Panc1 (cell line): Measurements from ENCODE around the gene OPTC. TPM values are rescaled to one million over a fixed set of nuclear protein-coding genes. Genes with fewer than 3 reads are reported as not detected.

Experiments used
- ATAC-seq: fragments of 200-7000 bp; cut with Tn5 transposase; 2 replicates; pipeline ENCODE4 v1.9.1; 2020; ENCODE audit warnings: mild to moderate bottlenecking, moderate library complexity
- BruUV-seq: library from RNA; stranded (reverse); fragments of 400-500 nt; replicated peaks from 2 replicates; lab custom pipeline; 2021; lab: Mats Ljungman, UMichigan
- CTCF ChIA-PET: fragments of 300-600 bp; sonication (Branson Sonifier 250); formaldehyde crosslinking; loops from one replicate; lab custom pipeline; 2022; ENCODE audit warnings: antibody characterized with exemption; lab: Charles Lee
- POLR2A ChIA-PET: fragments of 300-600 bp; sonication (Branson Sonifier 250); formaldehyde crosslinking; loops from one replicate; lab custom pipeline; 2022; ENCODE audit warnings: antibody characterized with exemption; lab: Charles Lee
- DNase-seq: peaks from one replicate; pipeline ENCODE4 v3.0.0-alpha.2; 2010; ENCODE audit warnings: low read depth, low spot score
- H3K27ac ChIP-seq: 2 replicates; pipeline ENCODE4 v1.5.1; 2011; ENCODE audit warnings: mild to moderate bottlenecking, low read length, inconsistent platforms
- H3K27me3 ChIP-seq: fragments of 200-500 bp; sonication (Bioruptor generic); 2 replicates; pipeline ENCODE4 v1.6.0; 2014; ENCODE audit warnings: low read length, inconsistent platforms; ENCODE audit not compliant: control insufficient read depth, insufficient read depth
- H3K36me3 ChIP-seq: fragments of 200-500 bp; sonication (Bioruptor generic); 2 replicates; pipeline ENCODE4 v1.5.1; 2014; ENCODE audit warnings: inconsistent platforms, mild to moderate bottlenecking, low read length, moderate library complexity; ENCODE audit not compliant: control insufficient read depth, insufficient read depth
- H3K4me1 ChIP-seq: 2 replicates; pipeline ENCODE4 v1.5.1; 2011; ENCODE audit warnings: inconsistent platforms, mild to moderate bottlenecking, low read length, moderate library complexity; ENCODE audit not compliant: control insufficient read depth, insufficient read depth
- H3K4me3 ChIP-seq, 2 experiments: 2 replicates each; pipeline ENCODE4 v1.5.1; 2011 to 2012; ENCODE audit warnings: low read depth in 2 of 2, low read length in 2 of 2, mild to moderate bottlenecking in 2 of 2, inconsistent platforms in 1 of 2, moderate library complexity in 1 of 2
- H3K9me3 ChIP-seq: fragments of 200-500 bp; sonication (Bioruptor generic); 2 replicates; pipeline ENCODE4 v1.5.1; 2014; ENCODE audit warnings: low read depth, mild to moderate bottlenecking, inconsistent platforms, low read length, moderate library complexity; ENCODE audit not compliant: control insufficient read depth, insufficient read depth
- CTCF ChIP-seq: fragments of 450-650 bp; IDR thresholded peaks from 2 replicates; pipeline ENCODE4 v1.5.1; 2017; ENCODE audit warnings: mild to moderate bottlenecking
- POLR2AphosphoS5 ChIP-seq: IDR thresholded peaks from 2 replicates; pipeline ENCODE4 v1.6.1; 2012; ENCODE audit warnings: mild to moderate bottlenecking, low read depth, low read length, moderate library complexity
- SIN3A ChIP-seq: IDR thresholded peaks from 2 replicates; pipeline ENCODE4 v1.6.1; 2012; ENCODE audit warnings: low read depth, mild to moderate bottlenecking, low read length, moderate library complexity, borderline replicate concordance; ENCODE audit not compliant: insufficient read depth
- TCF7L2 ChIP-seq: IDR thresholded peaks from 2 replicates; pipeline ENCODE4 v1.6.1; 2011; ENCODE audit warnings: mild to moderate bottlenecking, low read depth, low read length, inconsistent platforms
- in situ Hi-C: cut with HindIII; loops from 2 replicates; pipeline ENCODE4 v1.10.0; 2016; ENCODE audit warnings: low sequenced_read_pairs, low pct_unique_long_range_greater_than_20kb
- intact Hi-C: fragments of 100-400 bp; cut with micrococcal nuclease; formaldehyde crosslinking; loops from one replicate; pipeline ENCODE4 v1.10.0; 2022; ENCODE audit not compliant: unreplicated experiment
- total RNA-seq: library from RNA; stranded (reverse); gene quantifications from one replicate; pipeline ENCODE4 v1.2.1, GENCODE V29; 2021; ENCODE audit not compliant: unreplicated experiment
- TF ChIP-seq, protein P1 (sequence below), 2 experiments: IDR thresholded peaks; 2 replicates each; pipeline ENCODE4 v1.6.1; 2011 to 2012; ENCODE audit warnings: low read depth in 2 of 2, control low read depth in 1 of 2, low read length in 1 of 2, mild to moderate bottlenecking in 1 of 2, moderate library complexity in 1 of 2; ENCODE audit not compliant: insufficient read depth in 1 of 2

The OPTC gene
- total RNA-seq, 1 experiment from 2014 or later: not detected

- ChIA-PET POLR2A (no interaction called here), CTCF (no interaction called here)
- Histone ChIP-seq H3K27ac (no peak overlapping the region), H3K4me1 (no peaks in the 10 kb centered on the region), H3K9me3 (no peaks in the 10 kb centered on the region), H3K36me3 (no peaks in the 10 kb centered on the region), H3K27me3 (peaks cover 9% of the 10 kb centered on the region), H3K4me3 (no peak overlapping the region)
- in situ Hi-C loops (no loop called here), intact Hi-C loops (no loop called here)
- no peak for DNase-seq
- no peak for ATAC-seq
- TF ChIP-seq, protein P1, sequence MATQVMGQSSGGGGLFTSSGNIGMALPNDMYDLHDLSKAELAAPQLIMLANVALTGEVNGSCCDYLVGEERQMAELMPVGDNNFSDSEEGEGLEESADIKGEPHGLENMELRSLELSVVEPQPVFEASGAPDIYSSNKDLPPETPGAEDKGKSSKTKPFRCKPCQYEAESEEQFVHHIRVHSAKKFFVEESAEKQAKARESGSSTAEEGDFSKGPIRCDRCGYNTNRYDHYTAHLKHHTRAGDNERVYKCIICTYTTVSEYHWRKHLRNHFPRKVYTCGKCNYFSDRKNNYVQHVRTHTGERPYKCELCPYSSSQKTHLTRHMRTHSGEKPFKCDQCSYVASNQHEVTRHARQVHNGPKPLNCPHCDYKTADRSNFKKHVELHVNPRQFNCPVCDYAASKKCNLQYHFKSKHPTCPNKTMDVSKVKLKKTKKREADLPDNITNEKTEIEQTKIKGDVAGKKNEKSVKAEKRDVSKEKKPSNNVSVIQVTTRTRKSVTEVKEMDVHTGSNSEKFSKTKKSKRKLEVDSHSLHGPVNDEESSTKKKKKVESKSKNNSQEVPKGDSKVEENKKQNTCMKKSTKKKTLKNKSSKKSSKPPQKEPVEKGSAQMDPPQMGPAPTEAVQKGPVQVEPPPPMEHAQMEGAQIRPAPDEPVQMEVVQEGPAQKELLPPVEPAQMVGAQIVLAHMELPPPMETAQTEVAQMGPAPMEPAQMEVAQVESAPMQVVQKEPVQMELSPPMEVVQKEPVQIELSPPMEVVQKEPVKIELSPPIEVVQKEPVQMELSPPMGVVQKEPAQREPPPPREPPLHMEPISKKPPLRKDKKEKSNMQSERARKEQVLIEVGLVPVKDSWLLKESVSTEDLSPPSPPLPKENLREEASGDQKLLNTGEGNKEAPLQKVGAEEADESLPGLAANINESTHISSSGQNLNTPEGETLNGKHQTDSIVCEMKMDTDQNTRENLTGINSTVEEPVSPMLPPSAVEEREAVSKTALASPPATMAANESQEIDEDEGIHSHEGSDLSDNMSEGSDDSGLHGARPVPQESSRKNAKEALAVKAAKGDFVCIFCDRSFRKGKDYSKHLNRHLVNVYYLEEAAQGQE (IDR thresholded peaks at IDR 0.05; ENCODE audit: insufficient read depth in 1 of 2, low read depth in 2 of 2, low read length in 1 of 2): no peak
- TF ChIP-seq TCF7L2: no peak
- TF ChIP-seq SIN3A: no peak
- TF ChIP-seq CTCF: no peak
- no peak for TF ChIP-seq POLR2AphosphoS5
- BruUV-seq: no TSS peak
Measured at GRCh38 chr1:203458078-203458477, 35.9 kb upstream of the OPTC start.

DNA sequence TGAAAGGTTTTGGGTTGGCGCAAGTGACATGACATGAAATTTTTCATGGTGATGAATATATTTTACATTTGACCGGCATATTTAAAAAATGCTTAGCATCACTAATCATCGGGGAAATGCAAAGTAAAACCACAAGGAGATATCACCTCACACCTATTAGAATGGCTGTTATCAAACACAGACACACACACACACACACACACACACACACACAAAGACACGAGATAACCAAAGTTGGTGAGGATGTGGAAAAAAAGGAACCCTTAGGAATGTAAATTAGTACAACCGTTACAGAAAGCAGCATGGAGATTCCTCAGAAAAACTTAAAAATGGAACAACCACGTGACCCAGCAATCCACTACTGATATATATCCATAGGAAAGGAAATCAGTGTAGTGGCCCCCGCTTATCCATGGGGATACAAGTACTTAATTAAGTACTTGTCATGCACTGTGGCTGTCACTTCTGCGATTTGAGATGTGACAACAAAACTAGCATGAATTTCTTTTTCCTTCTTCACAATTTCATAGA lies 34.2 kb upstream of the OPTC start:
- intact Hi-C loops (no loop called here), in situ Hi-C loops (no loop called here)
- Histone ChIP-seq H3K4me3 (no peak overlapping the region), H3K27ac (no peak overlapping the region), H3K4me1 (no peaks in the 10 kb centered on the region), H3K9me3 (no peaks in the 10 kb centered on the region), H3K27me3 (peaks cover 10% of the 10 kb centered on the region), H3K36me3 (no peaks in the 10 kb centered on the region)
- POLR2A ChIA-PET: no interaction called here
- BruUV-seq: no TSS peak
- CTCF ChIA-PET: no interaction called here
- TF ChIP-seq, protein P1 (IDR thresholded peaks at IDR 0.05; ENCODE audit: insufficient read depth in 1 of 2, low read depth in 2 of 2, low read length in 1 of 2): no peak
- no peak for TF ChIP-seq TCF7L2
- DNase-seq (no peak), ATAC-seq (no peak)
